IMR-90 (cell line): ENCODE results near the gene PHIP. TPM values are rescaled to one million over a fixed set of nuclear protein-coding genes. Genes with fewer than 3 reads are reported as not detected.

Experiments used
- ATAC-seq: fragments of 200-7000 bp; cut with Tn5 transposase; 2 replicates; pipeline ENCODE4 v1.9.1; 2020; ENCODE audit warnings: low read depth, mild to moderate bottlenecking, moderate library complexity
- BruUV-seq: library from RNA; stranded (reverse); fragments of 400-500 nt; replicated peaks from 2 replicates; lab custom pipeline; 2021; lab: Mats Ljungman, UMichigan
- CTCF ChIA-PET: fragments of 300-600 bp; formaldehyde crosslinking; extraction: SDS; loops from one replicate; lab custom pipeline; 2021; ENCODE audit warnings: antibody characterized with exemption; lab: Yijun Ruan, JAX
- POLR2A ChIA-PET: fragments of 300-600 bp; sonication (Branson Sonifier 250); formaldehyde crosslinking; loops from one replicate; lab custom pipeline; 2022; ENCODE audit warnings: antibody characterized with exemption; ENCODE audit not compliant: unreplicated experiment; lab: Charles Lee
- DNase-seq: peaks from one replicate; pipeline ENCODE4 v3.0.0; 2013
- H2AFZ ChIP-seq: replicated peaks from 2 replicates; pipeline ENCODE3; 2013; ENCODE audit warnings: low read length, mild to moderate bottlenecking; ENCODE audit not compliant: poor library complexity
- H2AK5ac ChIP-seq: 2 replicates; pipeline ENCODE4 v1.6.1; 2013; ENCODE audit warnings: low read depth, low read length, inconsistent platforms
- H2AK9ac ChIP-seq: replicated peaks from 2 replicates; pipeline ENCODE3; 2013; ENCODE audit warnings: mild to moderate bottlenecking, low read depth, low read length, moderate library complexity; ENCODE audit not compliant: poor library complexity
- H2BK120ac ChIP-seq: 2 replicates; pipeline ENCODE4 v1.6.1; 2013; ENCODE audit warnings: low read depth, low read length, inconsistent platforms
- H2BK15ac ChIP-seq: 3 replicates; pipeline ENCODE4 v1.6.1; 2013; ENCODE audit warnings: low read depth, low read length, inconsistent platforms
- H2BK20ac ChIP-seq: 2 replicates; pipeline ENCODE4 v1.6.1; 2013; ENCODE audit warnings: low read depth, mild to moderate bottlenecking, inconsistent platforms, low read length, moderate library complexity
- H2BK5ac ChIP-seq: 2 replicates; pipeline ENCODE4 v1.6.1; 2013; ENCODE audit warnings: mild to moderate bottlenecking, low read depth, low read length, inconsistent platforms; ENCODE audit not compliant: poor library complexity, severe bottlenecking
- H3K14ac ChIP-seq: replicated peaks from 2 replicates; pipeline ENCODE4 v1.6.1; 2013; ENCODE audit warnings: low read depth, low read length, inconsistent platforms
- H3K18ac ChIP-seq: 2 replicates; pipeline ENCODE4 v1.6.1; 2013; ENCODE audit warnings: low read depth, low read length, control low read depth
- H3K23ac ChIP-seq: 2 replicates; pipeline ENCODE4 v1.6.1; 2013; ENCODE audit warnings: low read depth, low read length, inconsistent platforms
- H3K27ac ChIP-seq: 2 replicates; pipeline ENCODE4 v1.5.1; 2013; ENCODE audit warnings: mild to moderate bottlenecking, control low read depth, low read length; ENCODE audit not compliant: insufficient read depth
- H3K27me3 ChIP-seq: 2 replicates; pipeline ENCODE4 v1.6.1; 2013; ENCODE audit warnings: low read length; ENCODE audit not compliant: control insufficient read depth, insufficient read depth
- H3K36me3 ChIP-seq: 2 replicates; pipeline ENCODE4 v1.6.1; 2013; ENCODE audit warnings: low read length, mixed read lengths; ENCODE audit not compliant: control insufficient read depth, insufficient read depth
- H3K4ac ChIP-seq: 2 replicates; pipeline ENCODE4 v1.6.1; 2013; ENCODE audit warnings: low read depth, low read length, inconsistent platforms
- H3K4me1 ChIP-seq: 2 replicates; pipeline ENCODE4 v1.6.1; 2013; ENCODE audit warnings: low read length, mixed read lengths; ENCODE audit not compliant: control insufficient read depth, insufficient read depth
- H3K4me2 ChIP-seq: 2 replicates; pipeline ENCODE4 v1.6.1; 2013; ENCODE audit warnings: low read depth, mild to moderate bottlenecking, control low read depth, low read length, moderate library complexity
- H3K4me3 ChIP-seq: 2 replicates; pipeline ENCODE4 v1.5.1; 2013; ENCODE audit warnings: low read depth, mild to moderate bottlenecking, control low read depth, low read length, moderate library complexity; ENCODE audit not compliant: insufficient read depth
- H3K56ac ChIP-seq: 2 replicates; pipeline ENCODE4 v1.6.1; 2013; ENCODE audit warnings: low read length, inconsistent platforms; ENCODE audit not compliant: insufficient read depth; ENCODE audit errors: extremely low read depth
- H3K79me1 ChIP-seq, 2 experiments: 2 replicates each; pipeline ENCODE4 v1.6.1; 2013; ENCODE audit warnings: low read length in 2 of 2, inconsistent platforms in 1 of 2, low read depth in 1 of 2
- H3K9ac ChIP-seq: 2 replicates; pipeline ENCODE4 v1.6.1; 2013; ENCODE audit warnings: low read depth, low read length, control low read depth
- H3K9me1 ChIP-seq: 2 replicates; pipeline ENCODE4 v1.6.1; 2013; ENCODE audit warnings: low read length, inconsistent platforms; ENCODE audit not compliant: insufficient read depth
- H3K9me3 ChIP-seq: 2 replicates; pipeline ENCODE4 v1.6.1; 2013; ENCODE audit warnings: low read length; ENCODE audit not compliant: control insufficient read depth, insufficient read depth
- H4K20me1 ChIP-seq: 2 replicates; pipeline ENCODE4 v1.6.1; 2013; ENCODE audit warnings: low read length, inconsistent platforms; ENCODE audit not compliant: insufficient read depth
- H4K5ac ChIP-seq: 2 replicates; pipeline ENCODE4 v1.6.1; 2013; ENCODE audit warnings: mild to moderate bottlenecking, low read depth, low read length, control low read depth
- H4K8ac ChIP-seq, 2 experiments: 2 replicates each; pipeline ENCODE4 v1.6.1; 2013; ENCODE audit warnings: low read depth in 2 of 2, low read length in 2 of 2, control low read depth in 1 of 2, inconsistent platforms in 1 of 2
- H4K91ac ChIP-seq: 2 replicates; pipeline ENCODE4 v1.6.1; 2013; ENCODE audit warnings: low read depth, low read length, inconsistent platforms; ENCODE audit not compliant: insufficient read depth
- BHLHE40 ChIP-seq: fragments of 150-350 bp; IDR thresholded peaks from 2 replicates; pipeline ENCODE4 v1.6.1; 2016; ENCODE audit warnings: mild to moderate bottlenecking, low read depth, low read length
- CEBPB ChIP-seq: IDR thresholded peaks from 2 replicates; pipeline ENCODE4 v1.6.1; 2012; ENCODE audit warnings: low read depth, low read length, improper control_type of control experiment
- CHD1 ChIP-seq: IDR thresholded peaks from 2 replicates; pipeline ENCODE4 v1.6.1; 2012; ENCODE audit warnings: low read depth, low read length, improper control_type of control experiment
- ELK1 ChIP-seq: fragments of 150-350 bp; IDR thresholded peaks from 2 replicates; pipeline ENCODE4 v1.6.1; 2016; ENCODE audit warnings: low read depth, mild to moderate bottlenecking, low read length, moderate library complexity, borderline replicate concordance
- FOS ChIP-seq: fragments of 150-350 bp; IDR thresholded peaks from 2 replicates; pipeline ENCODE4 v1.6.1; 2016; ENCODE audit warnings: low read depth, low read length
- MAFK ChIP-seq: IDR thresholded peaks from 2 replicates; pipeline ENCODE4 v1.6.1; 2012; ENCODE audit warnings: low read depth, low read length, improper control_type of control experiment
- MAZ ChIP-seq: IDR thresholded peaks from 2 replicates; pipeline ENCODE4 v1.6.1; 2012; ENCODE audit warnings: low read depth, mild to moderate bottlenecking, low read length, improper control_type of control experiment, moderate library complexity, borderline replicate concordance
- MXI1 ChIP-seq: IDR thresholded peaks from 2 replicates; pipeline ENCODE4 v1.6.1; 2012; ENCODE audit warnings: low read depth, mild to moderate bottlenecking, low read length, moderate library complexity, borderline replicate concordance
- NFE2L2 ChIP-seq: fragments of 150-350 bp; IDR thresholded peaks from 2 replicates; pipeline ENCODE4 v1.6.1; 2016; ENCODE audit warnings: low read depth, mild to moderate bottlenecking, low read length
- POLR2A ChIP-seq: IDR thresholded peaks from 2 replicates; pipeline ENCODE4 v1.6.1; 2012; ENCODE audit warnings: mild to moderate bottlenecking, low read depth, low read length
- RAD21 ChIP-seq: IDR thresholded peaks from 2 replicates; pipeline ENCODE4 v1.6.1; 2012; ENCODE audit warnings: low read length, improper control_type of control experiment
- RFX5 ChIP-seq: IDR thresholded peaks from 2 replicates; pipeline ENCODE4 v1.8.0; 2012; ENCODE audit warnings: low read depth, mild to moderate bottlenecking, low read length, moderate library complexity
- SMC3 ChIP-seq: fragments of 150-350 bp; IDR thresholded peaks from 2 replicates; pipeline ENCODE4 v1.6.1; 2016; ENCODE audit warnings: low read depth, mild to moderate bottlenecking, antibody characterized with exemption, low read length, moderate library complexity
- USF2 ChIP-seq: fragments of 150-350 bp; IDR thresholded peaks from 2 replicates; pipeline ENCODE4 v1.6.1; 2017; ENCODE audit warnings: mild to moderate bottlenecking, antibody characterized with exemption, low read length, low read depth
- WGBS, 2 experiments: methylation state at CpG; one replicate each; pipeline versions ENCODE4 v1.1.5 to v1.1.7; 2013; ENCODE audit warnings: missing lambda C conversion rate in 2 of 2; ENCODE audit not compliant: insufficient read length in 1 of 2; ENCODE audit errors: extremely low coverage in 2 of 2; 5-methylcytosine and 5-hydroxymethylcytosine counted together
- dilution Hi-C: fragments of 300-500 bp; cut with HindIII; formaldehyde crosslinking; loops from one replicate; pipeline ENCODE4 v1.14.3; 2018; ENCODE audit warnings: low sequenced_read_pairs; ENCODE audit not compliant: unreplicated experiment
- in situ Hi-C: fragments of 300-500 bp; cut with MboI; formaldehyde crosslinking; loops from 3 replicates; pipeline ENCODE4 v1.14.3; 2019; ENCODE audit warnings: low sequenced_read_pairs, inconsistent platforms, mixed read lengths
- intact Hi-C: fragments of 100-400 bp; cut with micrococcal nuclease; formaldehyde crosslinking; loops from 2 replicates; pipeline ENCODE4 v1.10.0; 2022
- polyA plus RNA-seq, 3 experiments: library from polyadenylated mRNA; depleted of rRNA; stranded (reverse); fragments of >200 nt; gene quantifications; 2 replicates each; pipeline ENCODE4 v1.2.3, GENCODE V29; 2012; ENCODE audit warnings: low replicate concordance in 1 of 3
- total RNA-seq: library from RNA; depleted of rRNA; stranded (reverse); fragments of >200 nt; gene quantifications from 2 replicates; pipeline ENCODE4 v1.2.3, GENCODE V29; 2012

PHIP gene
- total and polyA plus RNA-seq, 2 of the 4 experiments (the other 2 are of a cell fraction): 3.4 to 20.4 TPM

- CTCF ChIA-PET: no interaction called here
- no peaks in the 10 kb centered on the region for H4K20me1 ChIP-seq
- POLR2A ChIA-PET: no interaction called here
Observed at GRCh38 chr6:78966542-78966941, 111.5 kb downstream of the PHIP start.

More at GRCh38 chr6:78966542-78966941, 111.5 kb downstream of the PHIP start:
- H2AFZ ChIP-seq: no peak overlapping the region
- H3K9me3 ChIP-seq: no peaks in the 10 kb centered on the region
- H3K18ac ChIP-seq: no peak overlapping the region
- no peaks in the 10 kb centered on the region; a peak in 1 of 4 replicates for H3K79me1 ChIP-seq
- no peak overlapping the region for H2AK9ac ChIP-seq
- no peak for DNase-seq
- H4K5ac ChIP-seq: no peak overlapping the region
- no peak overlapping the region for H2BK20ac ChIP-seq
- in situ Hi-C loops: no loop called here
- H3K27me3 ChIP-seq: no peaks in the 10 kb centered on the region
- H4K91ac ChIP-seq: no peak overlapping the region
- no peak overlapping the region for H3K4ac ChIP-seq
- H3K4me1 ChIP-seq: no peaks in the 10 kb centered on the region
- H3K9me1 ChIP-seq: no peaks in the 10 kb centered on the region
- intact Hi-C loops: no loop called here
- TF ChIP-seq FOS (no peak), CEBPB (no peak), MXI1 (no peak), CHD1 (no peak), POLR2A (no peak), NFE2L2 (no peak), BHLHE40 (no peak), RAD21 (no peak), USF2 (no peak), SMC3 (no peak), ELK1 (no peak), MAFK (no peak), RFX5 (no peak), MAZ (no peak)
- no peak overlapping the region for H2BK5ac ChIP-seq
- H3K4me3 ChIP-seq: no peak overlapping the region
- no peak overlapping the region for H3K27ac ChIP-seq
- no peak overlapping the region for H3K56ac ChIP-seq
- ATAC-seq: no peak
- 86% methylated on average over 2 of the region's 4 CpGs; no CpG with 5 or more reads in 1 of the 2 experiments for WGBS, 2 experiments
- peaks cover 14% of the 10 kb centered on the region for H3K36me3 ChIP-seq
- dilution Hi-C loops: no loop called here
- no TSS peak for BruUV-seq
- H3K9ac ChIP-seq: no peak overlapping the region
- no peak overlapping the region for H2BK15ac ChIP-seq
- no peak overlapping the region for H3K23ac ChIP-seq
- no peak overlapping the region for H2AK5ac ChIP-seq
- no peak overlapping the region for H4K8ac ChIP-seq
- H3K14ac ChIP-seq: no peak overlapping the region
- no peak overlapping the region for H2BK120ac ChIP-seq
- no peak overlapping the region for H3K4me2 ChIP-seq
